ENCODE measurements around the gene TEX11.

DNA sequence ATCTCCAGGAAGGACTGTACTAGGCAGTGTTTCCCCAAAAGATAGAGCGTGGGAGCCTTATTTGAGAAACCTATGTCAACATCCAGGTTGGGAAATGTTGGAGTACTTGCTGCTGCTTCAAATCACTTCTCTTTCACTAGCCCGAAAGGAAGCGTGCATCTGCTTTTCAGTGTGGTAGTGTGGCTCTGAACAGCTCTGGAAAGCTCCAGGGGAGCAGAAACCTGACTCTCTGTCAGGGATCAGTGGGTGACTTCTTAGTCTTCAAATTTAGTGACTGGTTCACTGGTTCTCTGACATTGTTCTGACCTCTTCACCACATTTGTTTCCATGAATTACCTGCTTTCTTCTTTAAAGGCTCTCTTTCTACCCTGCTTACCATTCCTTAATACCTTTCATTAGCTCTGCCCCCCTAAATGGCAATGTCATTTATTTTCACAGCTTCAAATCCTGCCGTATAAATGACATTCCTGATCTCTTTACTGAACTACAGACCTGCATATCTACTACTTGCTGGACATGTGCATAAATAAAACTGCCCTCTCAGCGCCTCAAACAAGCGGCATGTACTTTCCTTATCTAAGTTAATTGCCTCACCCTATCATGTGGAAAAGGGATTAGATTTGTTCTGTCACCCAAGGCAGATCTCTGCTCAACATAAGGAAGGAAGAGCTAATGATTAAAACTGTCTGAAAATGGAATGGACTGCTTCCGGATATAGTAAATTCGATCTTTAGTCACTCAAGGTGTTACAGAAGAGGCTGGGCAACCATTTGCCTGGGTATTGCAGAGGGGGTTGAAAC lies 426.8 kb downstream of the TEX11 start:
- TF ChIP-seq, protein P1, sequence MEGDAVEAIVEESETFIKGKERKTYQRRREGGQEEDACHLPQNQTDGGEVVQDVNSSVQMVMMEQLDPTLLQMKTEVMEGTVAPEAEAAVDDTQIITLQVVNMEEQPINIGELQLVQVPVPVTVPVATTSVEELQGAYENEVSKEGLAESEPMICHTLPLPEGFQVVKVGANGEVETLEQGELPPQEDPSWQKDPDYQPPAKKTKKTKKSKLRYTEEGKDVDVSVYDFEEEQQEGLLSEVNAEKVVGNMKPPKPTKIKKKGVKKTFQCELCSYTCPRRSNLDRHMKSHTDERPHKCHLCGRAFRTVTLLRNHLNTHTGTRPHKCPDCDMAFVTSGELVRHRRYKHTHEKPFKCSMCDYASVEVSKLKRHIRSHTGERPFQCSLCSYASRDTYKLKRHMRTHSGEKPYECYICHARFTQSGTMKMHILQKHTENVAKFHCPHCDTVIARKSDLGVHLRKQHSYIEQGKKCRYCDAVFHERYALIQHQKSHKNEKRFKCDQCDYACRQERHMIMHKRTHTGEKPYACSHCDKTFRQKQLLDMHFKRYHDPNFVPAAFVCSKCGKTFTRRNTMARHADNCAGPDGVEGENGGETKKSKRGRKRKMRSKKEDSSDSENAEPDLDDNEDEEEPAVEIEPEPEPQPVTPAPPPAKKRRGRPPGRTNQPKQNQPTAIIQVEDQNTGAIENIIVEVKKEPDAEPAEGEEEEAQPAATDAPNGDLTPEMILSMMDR (IDR thresholded peaks at IDR 0.05), result no peak
- no peak for TF ChIP-seq POLR2A (IDR thresholded peaks at IDR 0.05)

Data from stomach (tissue), 4 donors.